SK-N-SH (cell line): ENCODE results near the gene SIT1. TPM values are rescaled to one million over a fixed set of nuclear protein-coding genes. Genes with fewer than 3 reads are reported as not detected.

Experiments
- CTCF ChIA-PET: fragments of 300-600, 350-600 bp; formaldehyde crosslinking; extraction: SDS; loops from one replicate; lab custom pipeline; 2021; lab: Yijun Ruan, JAX
- POLR2A ChIA-PET: fragments of 350-600 bp; sonication (Branson Sonifier 250); formaldehyde crosslinking; extraction: SDS; loops from one replicate; lab custom pipeline; 2020; ENCODE audit warnings: antibody characterized with exemption, inconsistent platforms; lab: Yijun Ruan, JAX
- DNase-seq: peaks from one replicate; pipeline ENCODE4 v3.0.0; 2012
- H2AFZ ChIP-seq: fragments of 200-600 bp; sonication (generic); 2 replicates; pipeline ENCODE4 v1.8.1; 2016; ENCODE audit warnings: antibody characterized with exemption, mild to moderate bottlenecking, low read depth
- H3F3A ChIP-seq: fragments of 200-600 bp; sonication (generic); replicated peaks from 2 replicates; pipeline ENCODE3; 2016; ENCODE audit warnings: antibody characterized with exemption, mild to moderate bottlenecking; ENCODE audit not compliant: insufficient read depth
- H3K27ac ChIP-seq, 2 experiments: fragments of 200-500 bp in 1 of 2; fragments of 200-600 bp in 1 of 2; sonication (Bioruptor generic) in 1 of 2; sonication (generic), shearing (Covaris generic) in 1 of 2; 2 replicates each; pipeline versions ENCODE4 v1.5.1 to v1.6.1; 2014 to 2016; ENCODE audit warnings: low read depth in 2 of 2, inconsistent platforms in 1 of 2, low read length in 1 of 2, mild to moderate bottlenecking in 1 of 2, mixed read lengths in 1 of 2
- H3K27me3 ChIP-seq: fragments of 200-600 bp; sonication (generic), shearing (Covaris generic); 2 replicates; pipeline ENCODE4 v1.6.1; 2016; ENCODE audit warnings: mixed run types; ENCODE audit not compliant: insufficient read depth
- H3K36me3 ChIP-seq, 2 experiments: fragments of 200-500 bp in 1 of 2; fragments of 200-600 bp in 1 of 2; sonication (Bioruptor generic) in 1 of 2; sonication (generic) in 1 of 2; replicated peaks in 1 of 2; 2 replicates each; pipeline versions ENCODE3 to v1.5.1; 2014 to 2016; ENCODE audit warnings: low read length in 1 of 2, mild to moderate bottlenecking in 1 of 2; ENCODE audit not compliant: insufficient read depth in 2 of 2, control insufficient read depth in 1 of 2
- H3K4me1 ChIP-seq, 2 experiments: fragments of 200-500 bp in 1 of 2; fragments of 200-600 bp in 1 of 2; sonication (Bioruptor generic) in 1 of 2; sonication (generic), shearing (Covaris generic) in 1 of 2; 2 replicates each; pipeline versions ENCODE4 v1.5.1 to v1.6.1; 2014 to 2016; ENCODE audit warnings: low read depth in 1 of 2, low read length in 1 of 2, mixed run types in 1 of 2; ENCODE audit not compliant: insufficient read depth in 2 of 2, control insufficient read depth in 1 of 2
- H3K4me2 ChIP-seq: fragments of 200-600 bp; sonication (generic), shearing (Covaris generic); 2 replicates; pipeline ENCODE4 v1.6.1; 2017; ENCODE audit warnings: mixed run types
- H3K4me3 ChIP-seq, 2 experiments: fragments of 200-500 bp in 1 of 2; fragments of 200-600 bp in 1 of 2; sonication (Bioruptor generic) in 1 of 2; sonication (generic), shearing (Covaris generic) in 1 of 2; 2 replicates each; pipeline versions ENCODE4 v1.5.1 to v1.8.1; 2014 to 2016; ENCODE audit warnings: low read depth in 2 of 2, inconsistent platforms in 1 of 2, low read length in 1 of 2, mild to moderate bottlenecking in 1 of 2, mixed read lengths in 1 of 2, moderate library complexity in 1 of 2
- H3K79me2 ChIP-seq: fragments of 200-600 bp; sonication (generic); 2 replicates; pipeline ENCODE4 v1.8.1; 2017; ENCODE audit warnings: mild to moderate bottlenecking; ENCODE audit not compliant: insufficient read depth
- H3K9ac ChIP-seq: fragments of 200-600 bp; sonication (generic); 2 replicates; pipeline ENCODE4 v1.6.1; 2017; ENCODE audit warnings: mixed run types
- H3K9me2 ChIP-seq: fragments of 200-600 bp; sonication (generic); 2 replicates; pipeline ENCODE4 v1.6.1; 2017; ENCODE audit warnings: mixed run types
- H3K9me3 ChIP-seq: fragments of 200-600 bp; sonication (generic); 2 replicates; pipeline ENCODE4 v1.6.1; 2017; ENCODE audit warnings: mixed run types, mild to moderate bottlenecking, moderate library complexity
- H4K20me1 ChIP-seq: fragments of 200-600 bp; sonication (generic); 2 replicates; pipeline ENCODE4 v1.6.1; 2017; ENCODE audit warnings: mild to moderate bottlenecking, mixed run types; ENCODE audit not compliant: insufficient read depth
- CHD2 ChIP-seq: fragments of 150-350 bp; IDR thresholded peaks from 2 replicates; pipeline ENCODE4 v1.6.1; 2018; ENCODE audit warnings: low read length; ENCODE audit not compliant: partially characterized antibody
- CTCF ChIP-seq: fragments of 200-600 bp; sonication (generic); IDR thresholded peaks from 2 replicates; pipeline ENCODE4 v1.6.1; 2017; ENCODE audit warnings: antibody characterized with exemption, mild to moderate bottlenecking, moderate library complexity
- EZH2phosphoT487 ChIP-seq: fragments of 200-600 bp; sonication (generic); IDR thresholded peaks from 2 replicates; pipeline ENCODE4 v1.6.1; 2017; ENCODE audit warnings: low read depth, mixed run types, mild to moderate bottlenecking, antibody characterized with exemption, moderate library complexity, borderline replicate concordance
- FOSL2 ChIP-seq: IDR thresholded peaks from 2 replicates; pipeline ENCODE4 v1.4.0; 2012; ENCODE audit warnings: low read depth, mild to moderate bottlenecking, moderate library complexity, borderline replicate concordance
- GATA2 ChIP-seq: sonication (generic); formaldehyde crosslinking; IDR thresholded peaks from 2 replicates; pipeline ENCODE4 v1.5.0; 2020; ENCODE audit warnings: mild to moderate bottlenecking, missing genetic modification reagents
- IRF3 ChIP-seq: fragments of 150-350 bp; IDR thresholded peaks from 2 replicates; pipeline ENCODE4 v1.6.1; 2016; ENCODE audit warnings: mild to moderate bottlenecking, low read depth, low read length
- JUND ChIP-seq: IDR thresholded peaks from 2 replicates; pipeline ENCODE4 v1.4.0; 2012
- MAX ChIP-seq: IDR thresholded peaks from 2 replicates; pipeline ENCODE4 v1.4.0; 2012; ENCODE audit warnings: low read depth
- MEF2A ChIP-seq: IDR thresholded peaks from 2 replicates; pipeline ENCODE4 v1.4.0; 2012; ENCODE audit warnings: low read depth, borderline replicate concordance
- PBX3 ChIP-seq: IDR thresholded peaks from 2 replicates; pipeline ENCODE4; 2012
- POLR2AphosphoS5 ChIP-seq: IDR thresholded peaks from 2 replicates; pipeline ENCODE4 v1.6.1; 2012; ENCODE audit warnings: low read depth, low read length
- RCOR1 ChIP-seq: fragments of 150-350 bp; IDR thresholded peaks from 2 replicates; pipeline ENCODE4 v1.6.1; 2017; ENCODE audit warnings: antibody characterized with exemption, low read length
- REST ChIP-seq: IDR thresholded peaks from 2 replicates; pipeline ENCODE4 v1.6.1; 2012; ENCODE audit warnings: mild to moderate bottlenecking, low read depth, low read length, moderate library complexity
- RFX5 ChIP-seq: IDR thresholded peaks from 2 replicates; pipeline ENCODE4 v1.6.1; 2012; ENCODE audit warnings: mild to moderate bottlenecking, improper control_type of control experiment, low read length
- RXRA ChIP-seq: IDR thresholded peaks from 2 replicates; pipeline ENCODE4 v1.4.0; 2012; ENCODE audit warnings: low read depth, mild to moderate bottlenecking, borderline replicate concordance
- SMC3 ChIP-seq: IDR thresholded peaks from 2 replicates; pipeline ENCODE4 v1.6.1; 2012; ENCODE audit warnings: low read depth, low read length, improper control_type of control experiment
- TEAD4 ChIP-seq: IDR thresholded peaks from 2 replicates; pipeline ENCODE4 v1.4.0; 2012; ENCODE audit warnings: mild to moderate bottlenecking, borderline replicate concordance; ENCODE audit not compliant: insufficient read depth
- USF2 ChIP-seq: fragments of 150-350 bp; IDR thresholded peaks from 2 replicates; pipeline ENCODE4 v1.6.1; 2017; ENCODE audit warnings: antibody characterized with exemption, low read length, low read depth, borderline replicate concordance
- WGBS: methylation state at CpG from one replicate; pipeline ENCODE4 v1.1.6; 2017; ENCODE audit warnings: low lambda C conversion rate; 5-methylcytosine and 5-hydroxymethylcytosine counted together
- polyA plus RNA-seq, 3 experiments: library from polyadenylated mRNA; depleted of rRNA; stranded (reverse); fragments of >200 nt; gene quantifications; 2 replicates each; pipeline ENCODE4 v1.2.3, GENCODE V29; 2012

The SIT1 gene
- polyA plus RNA-seq, 1 of the 3 experiments (the other 2 are of a cell fraction): not detected

- DNase-seq: no peak
- Histone ChIP-seq H2AFZ (no peak overlapping the region), H3K27ac (no peak overlapping the region), H3K9me2 (no peaks in the 10 kb centered on the region), H3K36me3 (no peaks in the 10 kb centered on the region), H3K9ac (no peak overlapping the region), H4K20me1 (no peaks in the 10 kb centered on the region), H3K4me2 (no peak overlapping the region), H3K9me3 (no peaks in the 10 kb centered on the region), H3K4me3 (no peak overlapping the region), H3K27me3 (no peaks in the 10 kb centered on the region), H3K79me2 (no peaks in the 10 kb centered on the region), H3K4me1 (no peaks in the 10 kb centered on the region), H3F3A (no peaks in the 10 kb centered on the region)
- POLR2A ChIA-PET: no interaction called here
- CTCF ChIA-PET: interaction anchor here (0.9 to 6.4 kb wide), 5 partner anchors 16 to 68 kb away, joined by 3 to 32 read pairs (median 4); partner anchors contain the start of genes CCDC107 and RMRP
- TF ChIP-seq POLR2AphosphoS5 (no peak), TEAD4 (no peak), RXRA (no peak), IRF3 (no peak), PBX3 (no peak), RFX5 (no peak), MEF2A (no peak), SMC3 (no peak), RCOR1 (no peak), REST (no peak), CTCF (no peak), FOSL2 (no peak), USF2 (no peak), JUND (no peak), EZH2phosphoT487 (no peak), MAX (no peak), GATA2 (CRISPR knock-in tag) (no peak), CHD2 (no peak)
- WGBS: 84% methylated on average over 6 of the region's 6 CpGs
These were observed 22.2 kb downstream of the SIT1 start for GRCh38 chr9:35628389-35628991.
